ENCODE data around the gene EXOC6B. TPM values are rescaled to one million over a fixed set of nuclear protein-coding genes. Genes with fewer than 3 reads are reported as not detected.
"Not testable (repeated sequence)": the region's sequence is repeated elsewhere in the genome, so short reads cannot be mapped to it uniquely, and the experiment has no call there.

The EXOC6B gene
- total RNA-seq, 1 experiment from 2014 or later, result 40.1 TPM

DNA sequence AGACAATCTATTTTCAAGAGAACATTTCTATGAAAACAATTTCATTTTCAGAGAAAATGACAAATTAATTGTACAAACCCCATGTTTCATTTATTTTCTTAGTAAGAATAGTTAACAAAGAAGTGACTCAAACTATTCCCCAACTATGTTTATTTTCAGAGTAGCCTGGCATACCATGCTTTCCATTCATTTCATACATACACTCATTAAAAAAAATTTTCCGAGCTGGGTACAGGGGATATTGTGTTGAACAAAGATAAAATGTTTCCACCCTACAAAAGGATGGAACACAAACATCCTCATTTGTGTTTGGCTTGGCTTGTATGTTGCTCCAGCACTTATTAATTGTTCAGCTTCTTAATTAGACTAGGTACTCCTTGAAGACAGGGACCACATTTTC is 331.4 kb downstream of the EXOC6B start:
- Histone ChIP-seq H4K5ac (ENCODE audit: insufficient read length, low read depth, low read length) (no peak overlapping the region), H2BK120ac (ENCODE audit: low read depth, low read length, poor library complexity, severe bottlenecking) (no peak overlapping the region), H3K27ac (ENCODE audit: insufficient read length, low read depth, low read length) (no peak overlapping the region), H3K23ac (ENCODE audit: insufficient read length, low read depth, low read length) (no peak overlapping the region), H3K4ac (ENCODE audit: low read depth, low read length) (no peak overlapping the region), H3T11ph (ENCODE audit: low read length) (no peak overlapping the region), H3K56ac (ENCODE audit: insufficient read length, low read depth, low read length) (no peak overlapping the region), H3K18ac (ENCODE audit: insufficient read length, low read depth, low read length) (no peak overlapping the region), H3K14ac (ENCODE audit: insufficient read depth, low read length) (no peak overlapping the region), H2BK15ac (ENCODE audit: low read depth, low read length) (no peak overlapping the region), H2BK5ac (ENCODE audit: insufficient read length, low read length) (no peak overlapping the region), H3K79me1 (ENCODE audit: insufficient read depth, low read depth, low read length, poor library complexity, severe bottlenecking) (no peaks in the 10 kb centered on the region), H3K9me3 (ENCODE audit: control insufficient read depth, low read depth, low read length) (no peaks in the 10 kb centered on the region), H3K27me3 (ENCODE audit: insufficient read depth, low read length) (no peaks in the 10 kb centered on the region), H4K20me1 (ENCODE audit: control insufficient read depth, insufficient read depth, insufficient read length) (no peaks in the 10 kb centered on the region), H3K4me1 (ENCODE audit: insufficient read depth, low read length) (no peaks in the 10 kb centered on the region), H4K91ac (ENCODE audit: insufficient read length, low read depth, low read length) (no peak overlapping the region), H3K23me2 (ENCODE audit: insufficient read length, low read depth, low read length, poor library complexity, severe bottlenecking) (no peaks in the 10 kb centered on the region), H4K8ac (replicated peaks; ENCODE audit: insufficient read length, low read depth, low read length) (no peak overlapping the region), H2AFZ (ENCODE audit: low read length) (no peak overlapping the region), H3K9ac (ENCODE audit: extremely low read depth, insufficient read length, low read length) (no peak overlapping the region), H2BK12ac (ENCODE audit: insufficient read length, low read depth, low read length) (no peak overlapping the region), H3K79me2 (ENCODE audit: insufficient read depth, low read length) (no peaks in the 10 kb centered on the region), H2AK5ac (ENCODE audit: insufficient read length, low read length) (no peak overlapping the region), H2BK20ac (ENCODE audit: low read depth, low read length, poor library complexity, severe bottlenecking) (no peak overlapping the region), H3K4me2 (ENCODE audit: insufficient read depth, insufficient read length, low read length) (no peak overlapping the region)
- TF ChIP-seq, protein P1, sequence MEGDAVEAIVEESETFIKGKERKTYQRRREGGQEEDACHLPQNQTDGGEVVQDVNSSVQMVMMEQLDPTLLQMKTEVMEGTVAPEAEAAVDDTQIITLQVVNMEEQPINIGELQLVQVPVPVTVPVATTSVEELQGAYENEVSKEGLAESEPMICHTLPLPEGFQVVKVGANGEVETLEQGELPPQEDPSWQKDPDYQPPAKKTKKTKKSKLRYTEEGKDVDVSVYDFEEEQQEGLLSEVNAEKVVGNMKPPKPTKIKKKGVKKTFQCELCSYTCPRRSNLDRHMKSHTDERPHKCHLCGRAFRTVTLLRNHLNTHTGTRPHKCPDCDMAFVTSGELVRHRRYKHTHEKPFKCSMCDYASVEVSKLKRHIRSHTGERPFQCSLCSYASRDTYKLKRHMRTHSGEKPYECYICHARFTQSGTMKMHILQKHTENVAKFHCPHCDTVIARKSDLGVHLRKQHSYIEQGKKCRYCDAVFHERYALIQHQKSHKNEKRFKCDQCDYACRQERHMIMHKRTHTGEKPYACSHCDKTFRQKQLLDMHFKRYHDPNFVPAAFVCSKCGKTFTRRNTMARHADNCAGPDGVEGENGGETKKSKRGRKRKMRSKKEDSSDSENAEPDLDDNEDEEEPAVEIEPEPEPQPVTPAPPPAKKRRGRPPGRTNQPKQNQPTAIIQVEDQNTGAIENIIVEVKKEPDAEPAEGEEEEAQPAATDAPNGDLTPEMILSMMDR (conservative IDR thresholded peaks at IDR 0.05), result no peak
- H3K4me3 Mint-ChIP-seq, result no peak overlapping the region
- no peaks in the 10 kb centered on the region for H3K4me1 Mint-ChIP-seq
- H3K36me3 Mint-ChIP-seq (ENCODE audit: insufficient read depth in 1 of 3, low read depth in 3 of 3), result peaks cover 0 to 3% (median 0%) of the 10 kb centered on the region in 3 experiments; a peak in 2 of 7 replicates
- H3K27ac Mint-ChIP-seq, result no peak overlapping the region
- no peak for DNase-seq
- no peaks in the 10 kb centered on the region for H3K9me3 Mint-ChIP-seq
- no CpG with 5 or more reads among the region's 1 CpG for WGBS (ENCODE audit: extremely low coverage, insufficient read length, low lambda C conversion rate)
- no peaks in the 10 kb centered on the region for H3K27me3 Mint-ChIP-seq (ENCODE audit: low read depth)

DNA sequence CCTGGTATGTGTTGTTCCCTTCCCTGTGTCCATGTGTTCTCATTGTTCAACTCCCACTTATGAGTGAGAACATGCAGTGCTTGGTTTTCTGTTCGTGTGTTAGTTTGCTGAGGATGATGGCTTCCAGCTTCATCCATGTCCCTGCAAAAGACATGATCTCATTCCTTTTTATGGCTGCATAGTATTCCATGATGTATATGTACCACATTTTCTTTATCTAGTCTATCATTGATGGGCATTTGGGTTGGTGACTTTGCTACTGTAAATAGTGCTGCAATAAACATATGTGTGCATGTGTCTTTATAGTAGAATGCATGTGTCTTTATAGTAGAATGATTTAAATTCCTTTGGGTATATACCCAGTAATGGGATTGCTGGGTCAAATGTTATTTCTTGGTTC is 341.2 kb downstream of the EXOC6B start:
- H3K79me1 ChIP-seq (ENCODE audit: insufficient read depth, low read depth, low read length, poor library complexity, severe bottlenecking); H2BK120ac ChIP-seq (ENCODE audit: low read depth, low read length, poor library complexity, severe bottlenecking); H3K79me2 ChIP-seq (ENCODE audit: insufficient read depth, low read length); H3K4me1 ChIP-seq (ENCODE audit: insufficient read depth, low read length); H3K18ac ChIP-seq (ENCODE audit: insufficient read length, low read depth, low read length); H3K4ac ChIP-seq (ENCODE audit: low read depth, low read length); H3K23ac ChIP-seq (ENCODE audit: insufficient read length, low read depth, low read length); H3K4me3 Mint-ChIP-seq; H3K9me3 ChIP-seq (ENCODE audit: control insufficient read depth, low read depth, low read length); H2BK20ac ChIP-seq (ENCODE audit: low read depth, low read length, poor library complexity, severe bottlenecking); H3K23me2 ChIP-seq (ENCODE audit: insufficient read length, low read depth, low read length, poor library complexity, severe bottlenecking); H2BK12ac ChIP-seq (ENCODE audit: insufficient read length, low read depth, low read length); H3K27ac Mint-ChIP-seq; DNase-seq; H2AFZ ChIP-seq (ENCODE audit: low read length); H3K27ac ChIP-seq (ENCODE audit: insufficient read length, low read depth, low read length); H3K27me3 ChIP-seq (ENCODE audit: insufficient read depth, low read length); H3K14ac ChIP-seq (ENCODE audit: insufficient read depth, low read length); H3K4me2 ChIP-seq (ENCODE audit: insufficient read depth, insufficient read length, low read length); H3T11ph ChIP-seq (ENCODE audit: low read length); H3K9ac ChIP-seq (ENCODE audit: extremely low read depth, insufficient read length, low read length); H2AK5ac ChIP-seq (ENCODE audit: insufficient read length, low read length); H2BK5ac ChIP-seq (ENCODE audit: insufficient read length, low read length); H4K91ac ChIP-seq (ENCODE audit: insufficient read length, low read depth, low read length); H3K56ac ChIP-seq (ENCODE audit: insufficient read length, low read depth, low read length); H3K4me1 Mint-ChIP-seq; H4K20me1 ChIP-seq (ENCODE audit: control insufficient read depth, insufficient read depth, insufficient read length); H4K8ac ChIP-seq (replicated peaks; ENCODE audit: insufficient read length, low read depth, low read length); H3K36me3 Mint-ChIP-seq (ENCODE audit: insufficient read depth in 1 of 3, low read depth in 3 of 3); H3K9me3 Mint-ChIP-seq; H4K5ac ChIP-seq (ENCODE audit: insufficient read length, low read depth, low read length); H3K27me3 Mint-ChIP-seq (ENCODE audit: low read depth); H2BK15ac ChIP-seq (ENCODE audit: low read depth, low read length): not testable (repeated sequence)
- WGBS (ENCODE audit: extremely low coverage, insufficient read length, low lambda C conversion rate), result no CpG with 5 or more reads among the region's 1 CpG
